ENCODE measurements around the gene SNRNP48. TPM values are rescaled to one million over a fixed set of nuclear protein-coding genes. Genes with fewer than 3 reads are reported as not detected.

The SNRNP48 gene
- total RNA-seq, 4 donors from 2014 or later = 11.5 to 27.2 (median 16.5) TPM

GRCh38 chr6:7637533-7637932 lies 47.5 kb downstream of the SNRNP48 start:
- H3K9me3 ChIP-seq = no peaks in the 10 kb centered on the region
- TF ChIP-seq POLR2A (IDR thresholded peaks at IDR 0.05) (no peak), CTCF (IDR thresholded peaks at IDR 0.05) (no peak)
- H3K4me3 ChIP-seq = no peak overlapping the region
- peaks cover 0 to 9% (median 2%) of the 10 kb centered on the region in 4 donors for H3K4me1 ChIP-seq
- H3K27me3 ChIP-seq = no peaks in the 10 kb centered on the region
- H3K27ac ChIP-seq = no peak overlapping the region
- no peaks in the 10 kb centered on the region for H3K36me3 ChIP-seq
- no peak for DNase-seq

GRCh38 chr6:7639427-7639826 lies 49.4 kb downstream of the SNRNP48 start:
- no peak for DNase-seq
- TF ChIP-seq POLR2A (IDR thresholded peaks at IDR 0.05) (no peak), CTCF (IDR thresholded peaks at IDR 0.05) (no peak)
- Histone ChIP-seq H3K4me1 (peaks cover 0 to 11% (median 2%) of the 10 kb centered on the region in 4 donors), H3K36me3 (no peaks in the 10 kb centered on the region), H3K4me3 (no peak overlapping the region), H3K27ac (no peak overlapping the region), H3K9me3 (no peaks in the 10 kb centered on the region), H3K27me3 (no peaks in the 10 kb centered on the region)

GRCh38 chr6:7640016-7640415 lies 50.0 kb downstream of the SNRNP48 start:
- H3K27ac ChIP-seq = no peak overlapping the region
- no peaks in the 10 kb centered on the region for H3K27me3 ChIP-seq
- DNase-seq = no peak
- peaks cover 0 to 11% (median 2%) of the 10 kb centered on the region in 4 donors for H3K4me1 ChIP-seq
- no peaks in the 10 kb centered on the region for H3K36me3 ChIP-seq
- no peak overlapping the region for H3K4me3 ChIP-seq
- TF ChIP-seq POLR2A (IDR thresholded peaks at IDR 0.05) (no peak), CTCF (IDR thresholded peaks at IDR 0.05) (no peak)
- no peaks in the 10 kb centered on the region for H3K9me3 ChIP-seq

GRCh38 chr6:7640607-7641577 lies 50.9 kb downstream of the SNRNP48 start:
- no peak overlapping the region for H3K4me3 ChIP-seq
- H3K27ac ChIP-seq = peak overlapping the region in 2 of 4 donors; percentile 35 to 72
- H3K4me1 ChIP-seq = peaks cover 0 to 11% (median 2%) of the 10 kb centered on the region in 4 donors
- H3K9me3 ChIP-seq = no peaks in the 10 kb centered on the region
- TF ChIP-seq CTCF (IDR thresholded peaks at IDR 0.05) (peak in 3 of 6 experiments; percentile 11 to 16 (median 15)), POLR2A (IDR thresholded peaks at IDR 0.05) (no peak)
- H3K36me3 ChIP-seq = no peaks in the 10 kb centered on the region
- DNase-seq = no peak
- H3K27me3 ChIP-seq = no peaks in the 10 kb centered on the region

GRCh38 chr6:7642791-7643190 lies 52.8 kb downstream of the SNRNP48 start:
- DNase-seq = peak in 2 of 3 donors; percentile 57 to 75
- TF ChIP-seq CTCF (IDR thresholded peaks at IDR 0.05) (no peak), POLR2A (IDR thresholded peaks at IDR 0.05) (no peak)
- Histone ChIP-seq H3K9me3 (no peaks in the 10 kb centered on the region), H3K36me3 (no peaks in the 10 kb centered on the region), H3K27me3 (no peaks in the 10 kb centered on the region), H3K4me1 (peaks cover 0 to 11% (median 2%) of the 10 kb centered on the region in 4 donors), H3K4me3 (no peak overlapping the region), H3K27ac (peak overlapping the region in 1 of 4 donors; percentile 58)
